Aortic smooth muscle cell (primary cell): Measurements from ENCODE around the gene CCDC198. TPM values are rescaled to one million over a fixed set of nuclear protein-coding genes. Genes with fewer than 3 reads are reported as not detected.

Source experiments
- total RNA-seq: library from RNA; depleted of rRNA; stranded (reverse); fragments of >200 nt; gene quantifications from 2 replicates; pipeline ENCODE4 v1.2.3, GENCODE V29; 2014

Gene CCDC198, protein sequence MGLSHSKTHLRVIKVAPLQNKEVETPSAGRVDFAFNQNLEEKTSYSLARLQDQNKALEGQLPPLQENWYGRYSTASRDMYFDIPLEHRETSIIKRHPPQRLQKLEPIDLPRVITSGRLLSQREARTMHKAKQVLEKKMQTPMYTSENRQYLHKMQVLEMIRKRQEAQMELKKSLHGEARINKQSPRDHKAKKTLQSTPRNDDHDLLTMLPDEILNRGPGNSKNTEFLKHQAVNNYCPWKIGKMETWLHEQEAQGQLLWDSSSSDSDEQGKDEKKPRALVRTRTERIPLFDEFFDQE
- total RNA-seq = under 0.01 and 0.53 TPM in 2 replicates

DNA sequence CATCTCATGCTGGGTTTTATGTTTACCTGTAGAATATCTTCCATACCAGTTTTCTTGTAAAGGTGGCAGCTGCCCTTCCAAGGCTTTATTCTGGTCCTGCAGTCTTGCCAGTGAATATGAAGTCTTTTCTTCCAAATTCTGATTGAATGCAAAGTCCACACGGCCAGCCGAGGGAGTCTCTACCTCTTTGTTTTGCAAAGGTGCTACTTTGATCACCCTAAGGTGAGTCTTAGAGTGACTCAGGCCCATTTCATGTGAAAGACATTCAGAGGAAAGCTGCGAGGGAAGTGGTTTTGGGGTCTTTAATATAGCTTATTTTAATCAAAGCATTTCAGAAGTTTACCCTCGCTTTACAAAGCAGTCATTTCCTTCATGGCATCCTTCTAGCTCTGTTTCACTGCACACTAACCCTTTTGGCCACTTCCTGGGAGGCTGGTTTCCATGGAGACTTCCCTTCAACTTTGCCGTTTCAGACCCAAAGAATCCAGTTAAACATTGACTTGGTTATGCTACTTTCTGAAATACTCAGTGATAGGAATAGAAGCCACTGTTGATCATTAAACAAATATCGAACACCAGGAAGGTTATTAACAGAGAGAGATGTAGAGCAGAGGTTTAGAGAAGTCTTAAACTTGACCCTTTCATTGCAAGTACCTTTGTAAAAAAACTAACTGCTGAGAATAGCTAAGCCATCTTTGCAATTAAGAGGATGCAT is at the start of gene CCDC198:
Gene CCDC198, minus strand, starts transcription at position 391 of the 715 bp plus-strand sequence. Its CDS starts 142 bp downstream, at position 249.

Other genes with a start within 250 kb of the CCDC198 start
- 44.3 and 51.2 TPM in 2 replicates for gene EXOC5, start 225.0 kb downstream of the CCDC198 start, total RNA-seq
- 19.3 and 25.7 TPM in 2 replicates for gene AP5M1, start 224.9 kb downstream of the CCDC198 start, total RNA-seq
- 11.9 and 16.7 TPM in 2 replicates for gene NAA30, start 103.3 kb downstream of the CCDC198 start, total RNA-seq